GM10266 (cell line): Measurements from ENCODE around the gene TMEM182.

ENCODE experiments used
- DNase-seq: peaks from one replicate; pipeline ENCODE4 v3.0.0; 2012; ENCODE audit errors: extremely low spot score
- TF ChIP-seq, protein P1 (sequence below): IDR thresholded peaks from 2 replicates; pipeline ENCODE4 v1.5.1; 2012; ENCODE audit warnings: mild to moderate bottlenecking, low read depth; ENCODE audit not compliant: control insufficient read depth, insufficient read depth; ENCODE audit errors: missing control alignments

Gene TMEM182, protein sequence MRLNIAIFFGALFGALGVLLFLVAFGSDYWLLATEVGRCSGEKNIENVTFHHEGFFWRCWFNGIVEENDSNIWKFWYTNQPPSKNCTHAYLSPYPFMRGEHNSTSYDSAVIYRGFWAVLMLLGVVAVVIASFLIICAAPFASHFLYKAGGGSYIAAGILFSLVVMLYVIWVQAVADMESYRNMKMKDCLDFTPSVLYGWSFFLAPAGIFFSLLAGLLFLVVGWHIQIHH

DNA sequence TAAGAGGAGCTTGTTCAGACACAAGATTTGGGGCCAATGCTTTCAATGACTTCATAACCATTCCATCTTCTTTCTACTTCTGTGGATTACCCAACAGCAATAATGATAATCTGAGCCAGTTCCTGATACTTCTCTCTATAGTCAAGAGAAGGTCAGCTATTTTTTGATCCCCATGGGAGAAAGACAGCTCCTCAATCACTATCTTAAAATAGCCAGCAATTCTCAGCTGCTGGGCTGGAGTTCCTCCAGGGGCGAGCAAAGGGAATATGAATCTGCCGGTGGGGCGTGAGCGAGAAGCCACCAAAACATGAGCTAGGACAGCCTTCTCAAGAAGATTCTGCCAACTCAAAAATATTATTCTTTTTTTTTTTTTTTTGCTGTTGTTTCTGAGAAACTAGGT lies at the start of gene TMEM182:
TMEM182 (plus strand) TSS at position 269 of the 400 bp plus-strand sequence. CDS start 187 bp downstream, outside the sequence.
- TF ChIP-seq, protein P1, sequence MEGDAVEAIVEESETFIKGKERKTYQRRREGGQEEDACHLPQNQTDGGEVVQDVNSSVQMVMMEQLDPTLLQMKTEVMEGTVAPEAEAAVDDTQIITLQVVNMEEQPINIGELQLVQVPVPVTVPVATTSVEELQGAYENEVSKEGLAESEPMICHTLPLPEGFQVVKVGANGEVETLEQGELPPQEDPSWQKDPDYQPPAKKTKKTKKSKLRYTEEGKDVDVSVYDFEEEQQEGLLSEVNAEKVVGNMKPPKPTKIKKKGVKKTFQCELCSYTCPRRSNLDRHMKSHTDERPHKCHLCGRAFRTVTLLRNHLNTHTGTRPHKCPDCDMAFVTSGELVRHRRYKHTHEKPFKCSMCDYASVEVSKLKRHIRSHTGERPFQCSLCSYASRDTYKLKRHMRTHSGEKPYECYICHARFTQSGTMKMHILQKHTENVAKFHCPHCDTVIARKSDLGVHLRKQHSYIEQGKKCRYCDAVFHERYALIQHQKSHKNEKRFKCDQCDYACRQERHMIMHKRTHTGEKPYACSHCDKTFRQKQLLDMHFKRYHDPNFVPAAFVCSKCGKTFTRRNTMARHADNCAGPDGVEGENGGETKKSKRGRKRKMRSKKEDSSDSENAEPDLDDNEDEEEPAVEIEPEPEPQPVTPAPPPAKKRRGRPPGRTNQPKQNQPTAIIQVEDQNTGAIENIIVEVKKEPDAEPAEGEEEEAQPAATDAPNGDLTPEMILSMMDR = no peak
- DNase-seq = no peak

DNA sequence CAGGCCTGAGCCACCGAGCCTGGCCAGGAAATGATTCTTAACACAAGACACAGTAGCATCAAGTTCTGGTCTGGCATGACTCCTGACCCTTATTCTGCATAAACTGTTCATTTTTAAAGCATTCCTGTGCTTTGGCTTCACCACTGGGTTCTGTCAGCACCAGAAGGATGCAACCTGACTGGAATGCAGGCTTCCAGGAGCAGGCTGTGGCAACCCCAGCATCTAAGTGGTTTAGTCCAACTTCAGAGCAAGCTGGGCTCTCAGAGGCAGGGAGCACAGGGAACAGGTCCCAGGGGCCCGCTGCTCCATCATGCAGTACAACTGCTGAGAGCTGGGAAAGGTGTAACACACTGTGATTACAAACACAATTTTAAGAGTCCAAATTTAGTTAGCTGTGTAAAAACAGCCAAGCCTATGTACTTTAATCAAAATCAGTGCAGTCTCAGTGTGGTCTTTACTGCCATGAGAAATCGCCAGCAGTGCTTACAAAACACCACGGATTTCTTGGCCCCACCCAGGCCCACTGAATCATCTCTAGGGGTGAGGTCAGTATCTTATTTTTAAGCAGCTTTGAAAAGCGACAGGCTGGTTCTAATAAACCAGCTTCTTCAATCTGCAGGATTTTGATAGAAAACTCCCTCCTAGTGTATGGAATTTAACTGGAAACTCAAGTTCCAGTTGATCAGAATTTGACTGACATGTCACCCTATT lies 44.4 kb upstream of the TMEM182 start:
- TF ChIP-seq, protein P1 = no peak
- DNase-seq = no peak

DNA sequence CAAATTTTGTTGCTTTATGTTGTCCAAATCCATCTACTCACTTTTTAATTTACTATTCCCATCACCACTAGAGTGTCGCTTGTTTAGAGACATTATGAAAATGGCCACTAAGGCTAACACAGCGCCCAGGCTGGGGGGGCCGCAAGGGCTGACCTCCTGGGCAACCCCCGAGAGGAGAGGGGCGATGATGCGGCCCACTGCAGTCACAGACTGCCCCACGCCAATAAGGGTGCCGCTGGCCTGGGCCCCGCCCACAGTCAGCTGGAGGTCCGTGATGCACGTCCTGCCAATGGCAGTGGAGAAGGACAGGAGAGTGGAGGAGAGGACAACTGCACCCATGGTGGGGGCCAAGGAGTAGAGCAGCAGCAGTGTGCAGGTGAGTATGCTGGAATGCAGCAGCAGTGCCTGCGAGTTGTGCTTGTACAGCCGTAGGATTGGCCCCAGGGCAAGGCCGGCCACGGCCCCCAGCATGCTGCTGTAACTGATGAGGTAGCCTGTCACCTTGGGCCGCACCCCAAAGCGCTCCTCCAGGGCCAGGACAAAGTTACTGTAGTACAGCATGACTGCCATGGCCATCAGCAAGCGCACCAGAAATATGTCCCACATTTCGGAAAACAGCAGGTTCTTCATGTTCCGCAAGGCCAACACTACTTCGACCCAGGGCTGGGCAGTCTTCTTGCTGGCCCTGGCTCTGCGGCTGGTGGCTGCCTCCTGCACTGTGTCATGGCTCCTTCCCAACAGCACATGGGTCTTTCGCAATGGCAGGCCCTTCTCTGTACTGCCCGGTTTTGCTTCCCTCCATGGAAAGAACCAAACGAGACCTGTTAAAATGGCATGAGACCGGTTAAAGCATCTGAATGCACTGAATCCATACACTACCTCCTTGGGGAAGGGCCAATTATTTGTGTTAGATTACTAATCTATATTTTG lies 43.2 kb upstream of the TMEM182 start:
- TF ChIP-seq, protein P1 = no peak
- DNase-seq = no peak

DNA sequence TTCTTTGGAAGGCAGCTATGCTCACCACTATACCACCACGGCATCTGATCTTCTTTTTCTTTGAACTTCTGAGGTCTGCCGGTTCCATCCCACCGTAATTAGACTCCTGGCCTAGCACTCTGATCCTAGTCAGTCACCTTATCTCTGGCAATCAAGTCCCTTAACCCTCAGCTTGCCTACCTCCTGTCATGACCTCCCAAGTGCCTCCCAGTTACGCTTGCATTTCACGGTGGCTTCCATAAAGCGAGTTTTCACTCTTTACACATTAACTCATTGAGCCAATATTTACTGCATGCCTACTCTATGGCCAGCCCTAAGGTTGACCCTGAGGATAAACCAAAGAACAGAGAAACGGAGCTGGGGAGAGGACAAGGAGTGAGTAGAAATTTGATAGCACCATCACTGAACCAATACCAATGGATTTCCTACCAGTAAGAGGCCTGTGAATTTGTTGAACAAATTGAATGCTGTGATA lies 37.8 kb upstream of the TMEM182 start:
- no peak for DNase-seq
- TF ChIP-seq, protein P1 = no peak

DNA sequence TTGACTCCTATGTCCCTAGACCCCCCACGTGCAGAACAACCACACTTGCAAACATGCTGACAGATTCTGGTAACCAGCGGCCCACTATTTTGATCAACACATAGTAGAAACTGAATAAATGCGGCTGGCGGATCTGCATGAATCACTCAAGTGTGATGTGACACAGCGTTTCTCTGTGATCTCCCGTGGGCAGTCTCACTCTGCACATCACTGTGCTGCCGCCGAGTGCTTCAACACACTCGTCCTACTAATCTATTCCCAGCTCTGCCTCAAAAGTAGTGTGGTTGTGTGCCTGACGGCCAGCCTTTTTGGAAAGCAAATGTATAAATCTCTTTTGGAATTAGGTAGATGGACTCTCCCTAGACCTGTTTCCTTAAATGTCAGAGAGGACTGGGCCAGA lies 37.3 kb upstream of the TMEM182 start:
- no peak for DNase-seq
- TF ChIP-seq, protein P1 = no peak

DNA sequence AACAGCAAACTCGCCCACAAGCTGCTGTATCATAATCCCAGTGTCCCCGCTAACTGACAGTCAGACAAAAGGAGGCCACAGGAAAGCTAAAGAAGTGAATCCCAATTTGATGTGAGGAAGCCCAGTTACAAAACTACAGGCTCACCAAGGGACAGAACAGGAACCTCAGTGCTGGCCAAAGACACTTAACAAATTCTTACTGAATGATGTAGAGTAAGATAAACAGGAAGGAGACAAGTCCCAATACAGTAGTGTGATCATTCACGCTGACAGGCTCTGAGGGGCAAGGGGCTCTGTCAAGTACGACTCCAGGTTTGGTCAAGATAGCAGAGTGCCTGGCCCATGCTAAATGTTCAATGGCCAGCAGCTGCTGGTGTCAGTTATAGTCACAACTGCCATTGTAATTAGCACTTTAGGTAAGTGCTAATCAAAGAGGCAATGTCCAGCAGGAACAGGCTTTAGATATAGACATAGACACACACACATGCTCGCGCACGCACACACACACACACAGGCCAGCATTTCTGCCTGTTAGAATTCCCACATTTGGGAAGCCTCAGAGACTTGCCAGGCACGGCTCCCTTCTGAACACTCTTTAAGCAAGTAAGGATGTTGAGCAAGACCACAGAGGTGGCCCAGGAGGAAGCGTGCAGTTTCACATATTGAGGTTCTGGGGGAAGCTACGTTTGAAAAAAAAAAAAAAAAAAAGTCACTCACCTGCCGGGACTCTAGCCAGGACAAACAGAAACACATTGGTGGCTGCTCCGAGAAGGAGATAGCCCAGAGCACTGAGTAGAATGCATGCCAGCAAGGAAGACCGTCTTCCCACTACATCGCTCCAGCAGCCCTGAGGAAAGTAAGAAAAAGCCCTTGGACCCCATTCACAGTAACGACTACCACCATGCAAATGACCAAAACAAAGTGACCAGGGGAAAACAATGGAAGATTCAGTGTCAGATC lies 35.4 kb upstream of the TMEM182 start:
- DNase-seq = no peak
- TF ChIP-seq, protein P1 = no peak
